HEK293 (cell line): ENCODE data around the gene LRRC46.
A peak's percentile ranks its signal among the peaks of the same experiment; 100 is the strongest.

Experiments
- CTCF ChIA-PET: fragments of 350-600 bp; formaldehyde crosslinking; extraction: SDS; loops from one replicate; lab custom pipeline; 2021; ENCODE audit warnings: antibody characterized with exemption; lab: Yijun Ruan, JAX
- POLR2A ChIA-PET: fragments of 300-600 bp; formaldehyde crosslinking; extraction: SDS; loops from one replicate; lab custom pipeline; 2020; ENCODE audit warnings: antibody characterized with exemption, inconsistent platforms; lab: Yijun Ruan, JAX
- H3K27ac ChIP-seq: fragments of 200-500 bp; sonication (Bioruptor generic); 2 replicates; pipeline ENCODE4 v1.5.1; 2014; ENCODE audit warnings: low read depth, low read length, control low read depth, inconsistent platforms; ENCODE audit errors: extremely low read depth
- H3K36me3 ChIP-seq, 2 experiments: fragments of 200-500 bp in 1 of 2; sonication (Bioruptor generic) in 1 of 2; 1 replicate in 1 of 2; 2 replicates in 1 of 2; pipeline ENCODE4 v1.5.1; 2014 to 2017; ENCODE audit warnings: inconsistent platforms in 2 of 2, low read length in 2 of 2; ENCODE audit not compliant: control insufficient read depth in 2 of 2, insufficient read depth in 1 of 2
- H3K4me1 ChIP-seq: fragments of 200-500 bp; sonication (Bioruptor generic); 2 replicates; pipeline ENCODE4 v1.5.1; 2014; ENCODE audit warnings: mild to moderate bottlenecking, low read length, inconsistent platforms; ENCODE audit not compliant: control insufficient read depth, insufficient read depth
- H3K4me3 ChIP-seq: 2 replicates; pipeline ENCODE4 v1.5.1; 2011; ENCODE audit warnings: low read depth, mild to moderate bottlenecking, control low read depth, low read length, moderate library complexity
- H3K9me3 ChIP-seq: fragments of 200-500 bp; sonication (Bioruptor generic); 2 replicates; pipeline ENCODE4 v1.5.1; 2014; ENCODE audit warnings: low read depth, low read length, inconsistent platforms; ENCODE audit not compliant: control insufficient read depth, insufficient read depth
- GLIS1 ChIP-seq: fragments of 450-650 bp; formaldehyde crosslinking; IDR thresholded peaks from 2 replicates; pipeline ENCODE4 v1.5.1; 2016; ENCODE audit warnings: missing biosample characterization, missing genetic modification characterization
- MYNN ChIP-seq: fragments of 450-650 bp; formaldehyde crosslinking; IDR thresholded peaks from 2 replicates; pipeline ENCODE4 v1.5.1; 2016; ENCODE audit warnings: missing biosample characterization, missing genetic modification characterization, borderline replicate concordance
- PBX3 ChIP-seq: sonication (generic); formaldehyde crosslinking; IDR thresholded peaks from 2 replicates; pipeline ENCODE4 v1.8.1; 2022; ENCODE audit warnings: mild to moderate bottlenecking, moderate library complexity, missing genetic modification reagents
- REPIN1 ChIP-seq: fragments of 450-650 bp; formaldehyde crosslinking; IDR thresholded peaks from 2 replicates; pipeline ENCODE4 v1.5.1; 2017; ENCODE audit warnings: missing biosample characterization, missing genetic modification characterization, low read depth
- SCRT2 ChIP-seq: fragments of 450-650 bp; formaldehyde crosslinking; IDR thresholded peaks from 2 replicates; pipeline ENCODE4 v1.5.1; 2016; ENCODE audit warnings: missing biosample characterization, missing genetic modification characterization
- ZBTB1 ChIP-seq: fragments of 450-650 bp; formaldehyde crosslinking; IDR thresholded peaks from 2 replicates; pipeline ENCODE4 v1.5.1; 2016; ENCODE audit warnings: missing biosample characterization, missing genetic modification characterization
- ZBTB10 ChIP-seq: fragments of 450-650 bp; formaldehyde crosslinking; IDR thresholded peaks from 2 replicates; pipeline ENCODE4 v1.5.1; 2016; ENCODE audit warnings: missing biosample characterization, missing genetic modification characterization
- ZBTB21 ChIP-seq: fragments of 450-650 bp; formaldehyde crosslinking; IDR thresholded peaks from 2 replicates; pipeline ENCODE4 v1.5.1; 2017; ENCODE audit warnings: missing biosample characterization, missing genetic modification characterization
- ZFP41 ChIP-seq: fragments of 450-650 bp; formaldehyde crosslinking; IDR thresholded peaks from 2 replicates; pipeline ENCODE4 v1.5.1; 2016; ENCODE audit warnings: missing biosample characterization, missing genetic modification characterization, borderline replicate concordance
- ZNF184 ChIP-seq: fragments of 450-650 bp; IDR thresholded peaks from 2 replicates; pipeline ENCODE4 v1.5.1; 2018; ENCODE audit warnings: missing biosample characterization, mild to moderate bottlenecking, missing genetic modification characterization
- ZNF398 ChIP-seq: fragments of 450-650 bp; formaldehyde crosslinking; IDR thresholded peaks from 2 replicates; pipeline ENCODE4 v1.5.1; 2017; ENCODE audit warnings: missing biosample characterization, missing genetic modification characterization
- ZNF433 ChIP-seq: fragments of 450-650 bp; formaldehyde crosslinking; IDR thresholded peaks from 2 replicates; pipeline ENCODE4 v1.5.1; 2016; ENCODE audit warnings: missing biosample characterization, missing genetic modification characterization, low read depth
- ZNF488 ChIP-seq: fragments of 450-650 bp; formaldehyde crosslinking; IDR thresholded peaks from 2 replicates; pipeline ENCODE4 v1.5.1; 2016; ENCODE audit warnings: missing biosample characterization, missing genetic modification characterization
- ZNF513 ChIP-seq: fragments of 450-650 bp; IDR thresholded peaks from 2 replicates; pipeline ENCODE4 v1.5.1; 2018; ENCODE audit warnings: missing biosample characterization, missing genetic modification characterization
- ZNF654 ChIP-seq: fragments of 450-650 bp; formaldehyde crosslinking; IDR thresholded peaks from 2 replicates; pipeline ENCODE4 v1.5.1; 2016; ENCODE audit warnings: low read depth, missing biosample characterization, missing genetic modification characterization
- ZNF692 ChIP-seq: fragments of 450-650 bp; formaldehyde crosslinking; IDR thresholded peaks from 2 replicates; pipeline ENCODE4 v1.5.1; 2016; ENCODE audit warnings: missing biosample characterization, missing genetic modification characterization
- ZNF701 ChIP-seq: fragments of 450-650 bp; formaldehyde crosslinking; IDR thresholded peaks from 2 replicates; pipeline ENCODE4 v1.5.1; 2016; ENCODE audit warnings: missing biosample characterization, missing genetic modification characterization
- ZNF707 ChIP-seq: fragments of 450-650 bp; formaldehyde crosslinking; IDR thresholded peaks from 2 replicates; pipeline ENCODE4 v1.5.1; 2016; ENCODE audit warnings: missing biosample characterization, missing genetic modification characterization
- ZSCAN4 ChIP-seq: fragments of 450-650 bp; formaldehyde crosslinking; IDR thresholded peaks from 2 replicates; pipeline ENCODE4 v1.5.1; 2017; ENCODE audit warnings: missing biosample characterization, missing genetic modification characterization

The LRRC46 gene

GRCh38 chr17:47801906-47802305 is 29.6 kb upstream of the LRRC46 start:
- no peak for TF ChIP-seq ZNF398 (tag by site-specific recombination)
- TF ChIP-seq ZBTB21 (tag by site-specific recombination), result no peak
- TF ChIP-seq ZSCAN4 (tag by site-specific recombination), result peak; percentile 85
- TF ChIP-seq GLIS1 (tag by site-specific recombination), result no peak
- TF ChIP-seq PBX3 (CRISPR knock-in tag), result no peak
- TF ChIP-seq ZNF707 (tag by site-specific recombination), result no peak
- no peak overlapping the region for H3K4me3 ChIP-seq
- peaks cover 0 to 4% of the 10 kb centered on the region in 2 experiments; a peak in 1 of 3 replicates for H3K36me3 ChIP-seq
- no peak overlapping the region for H3K27ac ChIP-seq
- H3K9me3 ChIP-seq, result no peaks in the 10 kb centered on the region
- CTCF ChIA-PET, result interaction anchor here (0.6 to 2.2 kb wide), 23 partner anchors 8 to 572 kb away, joined by 3 to 7 read pairs (median 3); partner anchors contain the start of genes OSBPL7 and TBX21
- POLR2A ChIA-PET, result interaction anchor here (0.5 to 1.3 kb wide), 3 partner anchors 24 to 119 kb away, joined by 3 to 4 read pairs (median 3); partner anchors contain the start of genes LRRC46 and MRPL10
- no peaks in the 10 kb centered on the region for H3K4me1 ChIP-seq

GRCh38 chr17:47802341-47803022 is 29.0 kb upstream of the LRRC46 start:
- CTCF ChIA-PET, result interaction anchor here (0.6 to 2.2 kb wide), 20 partner anchors 8 to 573 kb away, joined by 3 to 7 read pairs (median 4); partner anchors contain the start of genes OSBPL7 and TBX21
- POLR2A ChIA-PET, result no interaction called here
- TF ChIP-seq SCRT2, result peak; percentile 90
- no peak for TF ChIP-seq ZNF692
- peak; percentile 75 for TF ChIP-seq ZNF654 (tag by site-specific recombination)
- Histone ChIP-seq H3K4me3 (no peak overlapping the region), H3K36me3 (peaks cover 0 to 10% of the 10 kb centered on the region in 2 experiments; a peak in 1 of 3 replicates), H3K9me3 (no peaks in the 10 kb centered on the region), H3K4me1 (no peaks in the 10 kb centered on the region), H3K27ac (no peak overlapping the region)

GRCh38 chr17:47803201-47803600 is 28.3 kb upstream of the LRRC46 start:
- Histone ChIP-seq H3K9me3 (no peaks in the 10 kb centered on the region), H3K36me3 (peaks cover 0 to 17% of the 10 kb centered on the region in 2 experiments; a peak in 1 of 3 replicates), H3K4me3 (no peak overlapping the region), H3K27ac (no peak overlapping the region), H3K4me1 (no peaks in the 10 kb centered on the region)
- ChIA-PET CTCF (interaction anchor here (0.6 to 2.2 kb wide), 8 partner anchors 10 to 140 kb away, joined by 3 to 7 read pairs (median 4); no protein-coding TSS in a partner anchor), POLR2A (no interaction called here)
- TF ChIP-seq ZNF513 (tag by site-specific recombination) (no peak), MYNN (tag by site-specific recombination) (no peak), ZFP41 (tag by site-specific recombination) (no peak), ZNF433 (tag by site-specific recombination) (no peak), ZNF701 (tag by site-specific recombination) (no peak), ZNF184 (tag by site-specific recombination) (no peak), REPIN1 (tag by site-specific recombination) (no peak), ZBTB1 (tag by site-specific recombination) (no peak), ZBTB10 (tag by site-specific recombination) (no peak), ZNF488 (tag by site-specific recombination) (no peak)
